Body of pancreas (tissue), 4 donors: ENCODE measurements around the gene CTNND2. TPM values are rescaled to one million over a fixed set of nuclear protein-coding genes. Genes with fewer than 3 reads are reported as not detected.
A peak's percentile ranks its signal among the peaks of the same experiment; 100 is the strongest.

Source experiments
- ATAC-seq: fragments of 150-250 bp; one replicate; pipeline ENCODE4 v1.9.1; 2016
- DNase-seq, 4 donors: peaks; one replicate each; pipeline ENCODE4 v3.0.0-alpha.2; 2019
- H3K27ac ChIP-seq, 4 donors: fragments of 200-600 bp; sonication (generic); 1 replicate in 3 of 4; 2 replicates in 1 of 4; pipeline versions ENCODE4 v1.5.1 to v1.6.1; 2016 to 2019; ENCODE audit warnings: mild to moderate bottlenecking in 1 of 4, mixed read lengths in 1 of 4, moderate library complexity in 1 of 4
- H3K27me3 ChIP-seq, 2 donors: fragments of 200-600 bp; sonication (generic); one replicate each; pipeline ENCODE4 v1.6.0; 2016; ENCODE audit warnings: mild to moderate bottlenecking in 1 of 2
- H3K36me3 ChIP-seq, 2 donors: fragments of 200-600 bp; sonication (generic); replicated peaks in 1 of 2; 2 replicates each; pipeline ENCODE4 v1.5.1; 2016; ENCODE audit warnings: low read depth in 2 of 2; ENCODE audit not compliant: insufficient read depth in 1 of 2
- H3K4me1 ChIP-seq: fragments of 200-600 bp; sonication (generic); one replicate; pipeline ENCODE4 v1.6.0; 2016
- H3K4me3 ChIP-seq, 2 donors: fragments of 200-600 bp; sonication (generic); 1 replicate in 1 of 2; 2 replicates in 1 of 2; pipeline ENCODE4 v1.5.1; 2016 to 2019
- H3K9me3 ChIP-seq, 3 donors: fragments of 200-600 bp; sonication (generic); 1 replicate in 2 of 3; 2 replicates in 1 of 3; pipeline ENCODE4 v1.5.1; 2016
- POLR2A ChIP-seq, 3 donors: fragments of 450-650 bp; IDR thresholded peaks; one replicate each; pipeline ENCODE4 v1.6.1; 2016; ENCODE audit warnings: antibody characterized with exemption in 3 of 3, mild to moderate bottlenecking in 2 of 3
- WGBS, 2 donors: methylation state at CpG; one replicate each; pipeline ENCODE4 v1.1.5; 2017; 5-methylcytosine and 5-hydroxymethylcytosine counted together
- intact Hi-C: fragments of 100-400 bp; cut with DNase I; formaldehyde crosslinking; loops from one replicate; pipeline ENCODE4 v1.15.1; 2023
- total RNA-seq, 2 donors: library from RNA; depleted of rRNA; stranded (reverse); fragments of >200 nt; gene quantifications; one replicate each; pipeline ENCODE4 v1.1.0, GENCODE V29; 2016
- TF ChIP-seq, protein P1 (sequence below), 7 experiments: fragments of 450-650 bp in 4 of 7; fragments of 200-600 bp in 3 of 7; sonication (generic) in 3 of 7; IDR thresholded peaks; one replicate each; pipeline ENCODE4 v1.5.1; 2016 to 2019; ENCODE audit warnings: antibody characterized with exemption in 7 of 7

Gene CTNND2
- total RNA-seq, 2 donors from 2014 or later: 21.0 to 82.4 TPM

DNA sequence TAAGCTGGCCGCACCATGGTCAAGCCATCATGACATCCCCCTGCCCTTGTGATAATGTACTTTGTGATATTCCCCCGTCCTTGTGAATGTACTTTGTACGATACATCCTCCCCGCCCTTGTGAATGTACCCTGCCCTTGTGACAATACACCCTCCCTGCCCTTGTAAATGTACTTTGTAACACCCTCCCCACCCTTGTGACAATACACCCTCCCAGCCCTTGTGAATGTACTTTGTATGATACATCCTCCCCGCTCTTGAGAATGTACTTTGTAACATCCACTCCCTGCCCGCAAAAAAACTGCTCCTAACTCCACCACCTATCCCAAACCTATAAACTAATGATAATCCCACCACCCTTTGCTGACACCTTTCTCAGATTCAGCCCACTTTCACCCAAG lies 313.8 kb downstream of the CTNND2 start:
- H3K27me3 ChIP-seq: no peaks in the 10 kb centered on the region
- intact Hi-C loops: no loop called here

DNA sequence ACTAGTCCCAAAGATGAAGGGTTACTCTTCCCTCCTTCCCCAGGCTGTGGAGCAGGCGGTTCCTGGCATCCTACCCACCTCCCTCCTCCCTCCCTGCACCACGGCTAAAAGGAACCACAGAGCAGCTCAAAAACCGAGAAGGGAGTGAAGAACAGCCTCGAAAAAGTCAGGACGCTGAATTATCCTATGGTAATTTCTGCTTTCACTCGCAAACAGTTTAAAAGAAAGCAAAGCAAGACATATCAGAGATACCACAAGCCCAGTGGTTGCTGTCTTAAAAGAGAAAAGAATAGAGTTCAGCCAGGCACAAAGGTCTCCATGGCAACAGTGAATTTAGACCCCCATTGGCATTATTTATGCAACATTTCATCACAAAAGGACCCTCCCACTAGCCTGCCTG lies 315.4 kb downstream of the CTNND2 start:
- H3K9me3 ChIP-seq: no peaks in the 10 kb centered on the region
- ATAC-seq: peak; percentile 42
- TF ChIP-seq, protein P1, sequence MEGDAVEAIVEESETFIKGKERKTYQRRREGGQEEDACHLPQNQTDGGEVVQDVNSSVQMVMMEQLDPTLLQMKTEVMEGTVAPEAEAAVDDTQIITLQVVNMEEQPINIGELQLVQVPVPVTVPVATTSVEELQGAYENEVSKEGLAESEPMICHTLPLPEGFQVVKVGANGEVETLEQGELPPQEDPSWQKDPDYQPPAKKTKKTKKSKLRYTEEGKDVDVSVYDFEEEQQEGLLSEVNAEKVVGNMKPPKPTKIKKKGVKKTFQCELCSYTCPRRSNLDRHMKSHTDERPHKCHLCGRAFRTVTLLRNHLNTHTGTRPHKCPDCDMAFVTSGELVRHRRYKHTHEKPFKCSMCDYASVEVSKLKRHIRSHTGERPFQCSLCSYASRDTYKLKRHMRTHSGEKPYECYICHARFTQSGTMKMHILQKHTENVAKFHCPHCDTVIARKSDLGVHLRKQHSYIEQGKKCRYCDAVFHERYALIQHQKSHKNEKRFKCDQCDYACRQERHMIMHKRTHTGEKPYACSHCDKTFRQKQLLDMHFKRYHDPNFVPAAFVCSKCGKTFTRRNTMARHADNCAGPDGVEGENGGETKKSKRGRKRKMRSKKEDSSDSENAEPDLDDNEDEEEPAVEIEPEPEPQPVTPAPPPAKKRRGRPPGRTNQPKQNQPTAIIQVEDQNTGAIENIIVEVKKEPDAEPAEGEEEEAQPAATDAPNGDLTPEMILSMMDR (IDR thresholded peaks at IDR 0.05): no peak
- intact Hi-C loops: no loop called here
- H3K36me3 ChIP-seq: no peaks in the 10 kb centered on the region
- H3K4me3 ChIP-seq: no peak overlapping the region
- peaks cover 7% of the 10 kb centered on the region for H3K4me1 ChIP-seq
- no peaks in the 10 kb centered on the region for H3K27me3 ChIP-seq
- 37 to 47% methylated on average over 6 of the region's 6 CpGs for WGBS, 2 donors
- H3K27ac ChIP-seq: peak overlapping the region in 2 of 4 donors; percentile 4 to 41
- peak in 2 of 4 donors; percentile 12 to 22 for DNase-seq

More for the DNA sequence above, 313.8 kb downstream of the CTNND2 start:
- DNase-seq (no peak), ATAC-seq (no peak)
- Histone ChIP-seq H3K4me1 (peaks cover 23% of the 10 kb centered on the region), H3K27ac (peak overlapping the region in 1 of 4 donors; percentile 36), H3K4me3 (no peak overlapping the region), H3K9me3 (no peaks in the 10 kb centered on the region), H3K36me3 (no peaks in the 10 kb centered on the region)
- WGBS, 2 donors: 96 to 97% methylated on average over 6 of the region's 6 CpGs
- TF ChIP-seq, protein P1 (IDR thresholded peaks at IDR 0.05): no peak
- no peak for TF ChIP-seq POLR2A (IDR thresholded peaks at IDR 0.05)

DNA sequence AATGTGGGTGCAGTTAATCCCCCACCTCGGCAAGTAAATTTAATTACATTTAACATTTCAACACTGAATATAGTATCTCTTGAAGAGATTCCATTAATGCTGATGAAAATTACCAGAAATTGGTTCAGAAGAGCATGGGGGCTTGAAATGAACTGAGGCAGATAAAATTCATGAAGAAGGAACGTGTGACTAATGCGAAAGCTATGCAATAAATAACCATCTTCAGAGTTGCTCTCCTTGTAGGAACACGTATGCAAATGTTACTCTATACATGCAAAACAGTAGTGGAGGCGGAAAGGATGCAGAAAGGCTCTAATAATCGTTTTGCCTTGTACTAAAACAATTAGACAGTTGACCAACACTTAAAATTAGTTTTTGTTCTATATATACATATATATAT lies 320.2 kb downstream of the CTNND2 start:
- no peaks in the 10 kb centered on the region for H3K27me3 ChIP-seq
- intact Hi-C loops: no loop called here
- no peak overlapping the region for H3K4me3 ChIP-seq
- H3K36me3 ChIP-seq: no peaks in the 10 kb centered on the region
- no peak for DNase-seq
- no peak overlapping the region for H3K27ac ChIP-seq
- H3K4me1 ChIP-seq: no peaks in the 10 kb centered on the region
- H3K9me3 ChIP-seq: no peaks in the 10 kb centered on the region
- ATAC-seq: no peak
- WGBS, 2 donors: 84 to 89% methylated on average over 6 of the region's 6 CpGs
- TF ChIP-seq, protein P1 (IDR thresholded peaks at IDR 0.05): no peak
- TF ChIP-seq POLR2A (IDR thresholded peaks at IDR 0.05): no peak

DNA sequence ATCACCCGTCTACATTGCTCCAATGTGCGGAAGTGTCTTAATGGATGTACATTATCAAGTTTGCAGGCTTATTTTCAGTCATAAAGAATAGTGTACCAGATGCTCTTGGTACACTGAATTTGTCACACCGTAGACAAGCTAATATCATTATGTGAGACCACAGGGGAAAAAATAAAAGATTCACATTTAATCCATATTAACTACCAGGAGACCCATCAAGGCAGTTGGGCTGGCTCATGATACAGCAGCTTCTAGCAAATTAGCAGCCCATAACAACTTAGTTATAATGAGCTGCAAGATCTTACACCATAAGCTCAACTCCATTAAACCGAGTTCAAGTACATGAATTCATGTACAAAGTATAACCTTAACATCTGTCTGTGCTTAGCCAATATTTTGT lies 324.9 kb downstream of the CTNND2 start:
- Histone ChIP-seq H3K27me3 (no peaks in the 10 kb centered on the region), H3K9me3 (no peaks in the 10 kb centered on the region), H3K4me3 (no peak overlapping the region), H3K4me1 (no peaks in the 10 kb centered on the region), H3K36me3 (no peaks in the 10 kb centered on the region), H3K27ac (no peak overlapping the region)
- intact Hi-C loops: no loop called here
- 94% methylated on average over 4 of the region's 4 CpGs for WGBS, 2 donors
- DNase-seq (no peak), ATAC-seq (no peak)
- TF ChIP-seq, protein P1 (IDR thresholded peaks at IDR 0.05): no peak
- no peak for TF ChIP-seq POLR2A (IDR thresholded peaks at IDR 0.05)

DNA sequence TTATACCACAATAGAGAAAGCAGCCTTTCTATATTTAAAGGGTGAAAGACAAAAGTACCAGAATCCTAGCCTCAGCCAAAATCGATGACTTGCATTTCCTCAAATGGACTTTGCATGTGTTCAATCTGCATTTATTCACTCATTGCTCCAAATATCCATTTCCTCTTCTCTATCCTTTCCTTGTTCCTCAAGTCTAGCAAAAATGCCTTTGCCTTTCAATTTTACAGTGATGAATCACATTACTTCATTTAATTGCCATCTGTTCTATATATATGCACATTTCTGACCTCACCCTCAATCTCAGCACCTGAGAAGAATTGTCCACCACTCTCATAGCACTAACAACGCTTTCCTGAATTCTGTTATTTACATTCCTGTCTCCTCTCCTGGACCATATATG lies 329.5 kb downstream of the CTNND2 start:
- no peak overlapping the region for H3K27ac ChIP-seq
- TF ChIP-seq POLR2A (IDR thresholded peaks at IDR 0.05): no peak
- TF ChIP-seq, protein P1 (IDR thresholded peaks at IDR 0.05): no peak
- no peak for DNase-seq
- H3K27me3 ChIP-seq: no peaks in the 10 kb centered on the region
- H3K4me1 ChIP-seq: no peaks in the 10 kb centered on the region
- H3K4me3 ChIP-seq: no peak overlapping the region
- 90 to 94% methylated on average over 2 of the region's 2 CpGs for WGBS, 2 donors
- H3K36me3 ChIP-seq: no peaks in the 10 kb centered on the region
- intact Hi-C loops: no loop called here
- ATAC-seq: no peak
- no peaks in the 10 kb centered on the region for H3K9me3 ChIP-seq
